ENCODE data around the gene UGT2B17.
"Not testable (repeated sequence)": the region's sequence is repeated elsewhere in the genome, so short reads cannot be mapped to it uniquely, and the experiment has no call there.

UGT2B17 gene

DNA sequence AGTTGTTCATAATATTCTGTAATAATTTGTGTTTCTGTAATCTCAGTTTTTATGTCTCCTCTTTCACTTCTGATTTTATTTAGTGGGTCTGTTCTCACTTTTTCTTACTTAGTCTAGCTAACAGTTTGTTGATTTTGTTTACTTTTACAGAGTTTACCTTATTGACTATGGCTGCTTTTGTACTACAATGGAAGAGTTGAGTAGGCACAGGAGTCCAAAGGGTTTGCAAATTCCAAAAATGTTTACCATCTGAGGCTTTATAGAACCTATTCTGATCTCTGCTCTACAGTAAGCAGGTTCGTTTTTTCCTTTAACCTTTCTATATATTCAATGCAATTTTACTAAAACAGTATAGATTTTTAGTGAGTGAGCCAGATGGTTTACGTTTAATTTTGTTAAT, 55.1 kb downstream of the UGT2B17 start:
- Histone ChIP-seq H3K79me1 (ENCODE audit: low read depth, low read length) (no peaks in the 10 kb centered on the region), H3K9ac (ENCODE audit: low read depth, low read length, poor library complexity) (no peak overlapping the region), H3K14ac (ENCODE audit: low read length) (no peak overlapping the region), H3K23ac (ENCODE audit: low read depth, low read length, poor library complexity) (no peak overlapping the region), H2BK5ac (ENCODE audit: low read length) (no peak overlapping the region), H2BK120ac (ENCODE audit: low read depth, low read length) (no peak overlapping the region), H3K4ac (ENCODE audit: low read length) (no peak overlapping the region), H3K36me3 (replicated peaks in 1 of 2; ENCODE audit: control insufficient read depth in 2 of 2, insufficient read depth in 2 of 2, low read length in 2 of 2) (no peaks in the 10 kb centered on the region), H3K27ac (replicated peaks; ENCODE audit: low read length) (no peak overlapping the region), H2AFZ (ENCODE audit: low read length) (no peak overlapping the region), H2BK12ac (ENCODE audit: low read length) (no peak overlapping the region), H2AK5ac (ENCODE audit: low read depth, low read length) (no peak overlapping the region), H4K8ac (ENCODE audit: low read depth, low read length) (no peak overlapping the region), H3K27me3 (ENCODE audit: control insufficient read depth in 3 of 3, insufficient read depth in 3 of 3, low read depth in 1 of 3, low read length in 3 of 3) (no peaks in the 10 kb centered on the region), H3K4me1 (ENCODE audit: control insufficient read depth in 2 of 2, insufficient read depth in 1 of 2, low read depth in 1 of 2, low read length in 2 of 2) (no peaks in the 10 kb centered on the region), H3K4me2 (ENCODE audit: insufficient read depth, low read length, poor library complexity, severe bottlenecking) (no peak overlapping the region), H4K91ac (ENCODE audit: low read depth, low read length, poor library complexity) (no peak overlapping the region), H3K4me3 (ENCODE audit: low read length in 2 of 2) (no peak overlapping the region), H3K9me3 (replicated peaks in 1 of 2; ENCODE audit: control insufficient read depth in 2 of 2, insufficient read depth in 1 of 2, low read depth in 1 of 2, low read length in 2 of 2) (no peaks in the 10 kb centered on the region), H3K18ac (ENCODE audit: low read length) (no peak overlapping the region), H2BK15ac (ENCODE audit: low read length) (no peak overlapping the region)
- DNase-seq (ENCODE audit: low spot score): no peak
- WGBS, 2 donors (ENCODE audit: extremely low coverage in 2 of 2, insufficient read length in 2 of 2, insufficient replicate concordance in 1 of 2): no CpG with 5 or more reads among the region's 2 CpGs

DNA sequence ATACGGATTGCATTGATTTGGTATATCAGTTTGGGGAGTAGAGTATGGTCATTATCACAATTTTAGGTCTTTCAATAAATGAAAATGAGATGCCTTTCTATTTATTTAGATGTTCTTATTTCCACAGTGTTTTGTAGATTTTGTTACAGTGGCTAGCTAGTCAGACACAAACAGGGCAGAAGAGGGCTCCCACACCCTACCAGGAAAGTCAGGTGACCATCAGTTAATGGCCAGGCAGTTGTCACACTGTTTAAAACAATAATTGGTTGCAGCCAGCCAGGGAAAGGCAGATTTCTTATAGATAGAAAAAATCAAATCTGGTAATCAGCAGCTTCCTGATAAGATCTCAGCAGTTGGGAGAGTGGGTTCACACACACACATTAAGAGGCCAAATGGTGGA, 57.2 kb downstream of the UGT2B17 start:
- H2AFZ ChIP-seq (ENCODE audit: low read length): no peak overlapping the region
- H3K79me1 ChIP-seq (ENCODE audit: low read depth, low read length): no peaks in the 10 kb centered on the region
- H3K18ac ChIP-seq (ENCODE audit: low read length): no peak overlapping the region
- H3K23ac ChIP-seq (ENCODE audit: low read depth, low read length, poor library complexity): no peak overlapping the region
- no peaks in the 10 kb centered on the region for H3K4me1 ChIP-seq (ENCODE audit: control insufficient read depth in 2 of 2, insufficient read depth in 1 of 2, low read depth in 1 of 2, low read length in 2 of 2)
- no peak overlapping the region for H2AK5ac ChIP-seq (ENCODE audit: low read depth, low read length)
- WGBS, 2 donors (ENCODE audit: extremely low coverage in 2 of 2, insufficient read length in 2 of 2, insufficient replicate concordance in 1 of 2): no CpG with 5 or more reads among the region's 1 CpG
- H3K4ac ChIP-seq (ENCODE audit: low read length): no peak overlapping the region
- H2BK5ac ChIP-seq (ENCODE audit: low read length): no peak overlapping the region
- no peak overlapping the region for H2BK12ac ChIP-seq (ENCODE audit: low read length)
- H3K14ac ChIP-seq (ENCODE audit: low read length): no peak overlapping the region
- no peak overlapping the region for H2BK15ac ChIP-seq (ENCODE audit: low read length)
- DNase-seq (ENCODE audit: low spot score): no peak
- H4K91ac ChIP-seq (ENCODE audit: low read depth, low read length, poor library complexity): no peak overlapping the region
- H3K27me3 ChIP-seq (ENCODE audit: control insufficient read depth in 3 of 3, insufficient read depth in 3 of 3, low read depth in 1 of 3, low read length in 3 of 3): no peaks in the 10 kb centered on the region
- no peaks in the 10 kb centered on the region for H3K36me3 ChIP-seq (replicated peaks in 1 of 2; ENCODE audit: control insufficient read depth in 2 of 2, insufficient read depth in 2 of 2, low read length in 2 of 2)
- H3K4me3 ChIP-seq (ENCODE audit: low read length in 2 of 2): no peak overlapping the region
- no peak overlapping the region for H3K27ac ChIP-seq (replicated peaks; ENCODE audit: low read length)
- H3K9ac ChIP-seq (ENCODE audit: low read depth, low read length, poor library complexity): no peak overlapping the region
- H4K8ac ChIP-seq (ENCODE audit: low read depth, low read length): no peak overlapping the region
- no peak overlapping the region for H2BK120ac ChIP-seq (ENCODE audit: low read depth, low read length)
- no peaks in the 10 kb centered on the region for H3K9me3 ChIP-seq (replicated peaks in 1 of 2; ENCODE audit: control insufficient read depth in 2 of 2, insufficient read depth in 1 of 2, low read depth in 1 of 2, low read length in 2 of 2)
- H3K4me2 ChIP-seq (ENCODE audit: insufficient read depth, low read length, poor library complexity, severe bottlenecking): no peak overlapping the region

DNA sequence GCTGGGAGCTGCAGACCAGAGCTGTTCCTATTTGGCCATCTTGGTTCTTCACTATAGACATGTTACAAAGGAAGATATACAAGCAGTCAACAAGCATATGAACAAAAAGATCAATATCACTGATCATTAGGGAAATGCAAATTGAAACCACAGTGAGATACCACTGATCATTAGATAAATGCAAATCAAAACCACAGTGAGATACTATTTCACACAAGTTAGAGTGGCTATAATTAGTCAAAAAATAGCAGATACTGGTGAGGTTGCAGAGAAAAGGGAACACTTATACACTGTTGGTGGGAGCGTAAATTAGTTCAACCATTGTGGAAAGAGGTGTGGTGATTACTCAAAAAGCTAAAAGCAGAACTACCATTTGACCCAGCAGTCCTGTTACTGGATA, 70.7 kb downstream of the UGT2B17 start:
- not testable (repeated sequence) for H2BK5ac ChIP-seq (ENCODE audit: low read length); H2BK12ac ChIP-seq (ENCODE audit: low read length); H3K4me3 ChIP-seq (ENCODE audit: low read length in 2 of 2); H3K4me1 ChIP-seq (ENCODE audit: control insufficient read depth in 2 of 2, insufficient read depth in 1 of 2, low read depth in 1 of 2, low read length in 2 of 2); H3K27ac ChIP-seq (replicated peaks; ENCODE audit: low read length); H2AK5ac ChIP-seq (ENCODE audit: low read depth, low read length); DNase-seq (ENCODE audit: low spot score); H3K36me3 ChIP-seq (replicated peaks in 1 of 2; ENCODE audit: control insufficient read depth in 2 of 2, insufficient read depth in 2 of 2, low read length in 2 of 2); H3K9ac ChIP-seq (ENCODE audit: low read depth, low read length, poor library complexity); H3K4ac ChIP-seq (ENCODE audit: low read length); H3K4me2 ChIP-seq (ENCODE audit: insufficient read depth, low read length, poor library complexity, severe bottlenecking); H2BK120ac ChIP-seq (ENCODE audit: low read depth, low read length); H3K18ac ChIP-seq (ENCODE audit: low read length); H3K27me3 ChIP-seq (ENCODE audit: control insufficient read depth in 3 of 3, insufficient read depth in 3 of 3, low read depth in 1 of 3, low read length in 3 of 3); H4K8ac ChIP-seq (ENCODE audit: low read depth, low read length); H2AFZ ChIP-seq (ENCODE audit: low read length); H4K91ac ChIP-seq (ENCODE audit: low read depth, low read length, poor library complexity); H3K9me3 ChIP-seq (replicated peaks in 1 of 2; ENCODE audit: control insufficient read depth in 2 of 2, insufficient read depth in 1 of 2, low read depth in 1 of 2, low read length in 2 of 2); H3K79me1 ChIP-seq (ENCODE audit: low read depth, low read length); H3K14ac ChIP-seq (ENCODE audit: low read length); H2BK15ac ChIP-seq (ENCODE audit: low read length); H3K23ac ChIP-seq (ENCODE audit: low read depth, low read length, poor library complexity)
- WGBS, 2 donors (ENCODE audit: extremely low coverage in 2 of 2, insufficient read length in 2 of 2, insufficient replicate concordance in 1 of 2): no CpG with 5 or more reads among the region's 1 CpG

DNA sequence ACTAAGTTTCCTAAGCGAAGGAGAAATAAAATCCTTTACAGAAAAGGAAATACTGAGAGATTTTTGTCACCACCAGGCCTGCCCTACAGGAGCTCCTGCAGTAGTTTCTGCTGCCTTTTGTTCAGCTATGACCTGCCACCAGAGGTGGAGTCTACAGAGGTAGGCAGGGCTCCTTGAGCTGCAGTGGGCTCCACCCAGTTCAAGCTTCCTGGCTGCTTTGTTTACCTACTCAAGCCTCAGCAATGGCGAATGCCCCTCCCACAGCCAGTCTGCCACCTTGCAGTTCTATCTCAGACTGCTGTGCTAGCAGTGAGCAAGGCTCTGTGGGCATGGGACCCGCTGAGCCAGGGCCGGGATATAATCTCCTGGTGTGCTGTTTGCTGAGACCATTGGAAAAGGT, 71.3 kb downstream of the UGT2B17 start:
- H3K27ac ChIP-seq (replicated peaks; ENCODE audit: low read length); H4K91ac ChIP-seq (ENCODE audit: low read depth, low read length, poor library complexity); H3K9ac ChIP-seq (ENCODE audit: low read depth, low read length, poor library complexity); DNase-seq (ENCODE audit: low spot score); H2BK120ac ChIP-seq (ENCODE audit: low read depth, low read length); H2AK5ac ChIP-seq (ENCODE audit: low read depth, low read length); H2BK5ac ChIP-seq (ENCODE audit: low read length); H3K79me1 ChIP-seq (ENCODE audit: low read depth, low read length); H3K36me3 ChIP-seq (replicated peaks in 1 of 2; ENCODE audit: control insufficient read depth in 2 of 2, insufficient read depth in 2 of 2, low read length in 2 of 2); H2AFZ ChIP-seq (ENCODE audit: low read length); H3K4me2 ChIP-seq (ENCODE audit: insufficient read depth, low read length, poor library complexity, severe bottlenecking); H3K4me1 ChIP-seq (ENCODE audit: control insufficient read depth in 2 of 2, insufficient read depth in 1 of 2, low read depth in 1 of 2, low read length in 2 of 2); H3K27me3 ChIP-seq (ENCODE audit: control insufficient read depth in 3 of 3, insufficient read depth in 3 of 3, low read depth in 1 of 3, low read length in 3 of 3); H2BK12ac ChIP-seq (ENCODE audit: low read length); H3K14ac ChIP-seq (ENCODE audit: low read length); H3K23ac ChIP-seq (ENCODE audit: low read depth, low read length, poor library complexity); H3K4ac ChIP-seq (ENCODE audit: low read length); H3K9me3 ChIP-seq (replicated peaks in 1 of 2; ENCODE audit: control insufficient read depth in 2 of 2, insufficient read depth in 1 of 2, low read depth in 1 of 2, low read length in 2 of 2); H3K4me3 ChIP-seq (ENCODE audit: low read length in 2 of 2); H2BK15ac ChIP-seq (ENCODE audit: low read length); H3K18ac ChIP-seq (ENCODE audit: low read length); H4K8ac ChIP-seq (ENCODE audit: low read depth, low read length): not testable (repeated sequence)
- WGBS, 2 donors (ENCODE audit: extremely low coverage in 2 of 2, insufficient read length in 2 of 2, insufficient replicate concordance in 1 of 2): no CpG with 5 or more reads among the region's 4 CpGs

All from neuronal stem cell (in vitro differentiated cells).